GM13976 (cell line): Measurements from ENCODE around the gene GADL1.

Source experiments
- DNase-seq: peaks from one replicate; pipeline ENCODE4 v3.0.0; 2012; ENCODE audit warnings: low spot score
- in situ Hi-C: fragments of 300-500 bp; cut with MboI; formaldehyde crosslinking; loops from one replicate; pipeline ENCODE4 v1.12.0; 2022; ENCODE audit warnings: low sequenced_read_pairs, mixed read lengths, inconsistent platforms; ENCODE audit not compliant: unreplicated experiment
- TF ChIP-seq, protein P1 (sequence below): IDR thresholded peaks from 2 replicates; pipeline ENCODE4 v1.5.1; 2012; ENCODE audit warnings: borderline replicate concordance, mild to moderate bottlenecking; ENCODE audit not compliant: insufficient read depth; ENCODE audit errors: extremely low read depth, missing control alignments, control extremely low read depth

GADL1 gene

DNA sequence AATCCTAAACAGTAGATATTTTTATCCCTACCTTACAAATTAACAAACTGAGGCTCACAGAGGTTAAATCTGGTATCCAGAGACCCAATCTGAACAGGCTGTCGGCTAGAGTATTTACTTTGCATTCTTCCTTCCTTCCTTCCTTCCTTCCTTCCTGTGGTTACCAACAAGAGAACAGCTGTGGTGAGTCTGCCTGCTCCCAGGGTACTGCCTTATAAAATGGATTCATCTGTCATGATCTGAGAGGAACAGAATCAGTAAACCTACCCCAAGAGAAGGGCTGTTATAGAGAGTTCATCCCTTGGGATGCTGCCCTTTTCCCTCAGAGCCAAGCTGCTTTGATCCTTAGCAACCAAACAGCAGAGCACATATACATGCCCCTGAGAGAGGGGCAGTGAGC, 3.6 kb downstream of the GADL1 start:
- in situ Hi-C loops: no loop called here
- TF ChIP-seq, protein P1, sequence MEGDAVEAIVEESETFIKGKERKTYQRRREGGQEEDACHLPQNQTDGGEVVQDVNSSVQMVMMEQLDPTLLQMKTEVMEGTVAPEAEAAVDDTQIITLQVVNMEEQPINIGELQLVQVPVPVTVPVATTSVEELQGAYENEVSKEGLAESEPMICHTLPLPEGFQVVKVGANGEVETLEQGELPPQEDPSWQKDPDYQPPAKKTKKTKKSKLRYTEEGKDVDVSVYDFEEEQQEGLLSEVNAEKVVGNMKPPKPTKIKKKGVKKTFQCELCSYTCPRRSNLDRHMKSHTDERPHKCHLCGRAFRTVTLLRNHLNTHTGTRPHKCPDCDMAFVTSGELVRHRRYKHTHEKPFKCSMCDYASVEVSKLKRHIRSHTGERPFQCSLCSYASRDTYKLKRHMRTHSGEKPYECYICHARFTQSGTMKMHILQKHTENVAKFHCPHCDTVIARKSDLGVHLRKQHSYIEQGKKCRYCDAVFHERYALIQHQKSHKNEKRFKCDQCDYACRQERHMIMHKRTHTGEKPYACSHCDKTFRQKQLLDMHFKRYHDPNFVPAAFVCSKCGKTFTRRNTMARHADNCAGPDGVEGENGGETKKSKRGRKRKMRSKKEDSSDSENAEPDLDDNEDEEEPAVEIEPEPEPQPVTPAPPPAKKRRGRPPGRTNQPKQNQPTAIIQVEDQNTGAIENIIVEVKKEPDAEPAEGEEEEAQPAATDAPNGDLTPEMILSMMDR: no peak
- no peak for DNase-seq

DNA sequence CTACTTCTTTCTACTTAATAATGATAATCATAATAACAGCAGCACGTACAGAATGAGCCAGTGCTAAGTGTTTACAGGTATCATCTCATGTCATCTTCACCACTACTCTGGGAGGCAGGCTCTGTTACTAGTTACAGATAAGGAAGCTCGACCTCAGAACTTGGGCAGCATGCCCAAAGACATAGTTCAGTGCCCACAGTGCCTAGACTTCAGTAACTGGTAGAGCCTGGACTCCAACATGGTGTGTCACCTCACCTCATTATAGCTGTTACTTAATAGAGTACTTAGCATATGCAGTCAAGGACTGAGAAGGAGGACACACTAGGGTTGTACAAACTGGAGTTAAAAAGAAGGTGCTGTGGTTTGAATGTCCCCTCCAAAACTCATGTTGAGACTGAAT, 7.6 kb downstream of the GADL1 start:
- in situ Hi-C loops: no loop called here
- no peak for DNase-seq
- TF ChIP-seq, protein P1: no peak

DNA sequence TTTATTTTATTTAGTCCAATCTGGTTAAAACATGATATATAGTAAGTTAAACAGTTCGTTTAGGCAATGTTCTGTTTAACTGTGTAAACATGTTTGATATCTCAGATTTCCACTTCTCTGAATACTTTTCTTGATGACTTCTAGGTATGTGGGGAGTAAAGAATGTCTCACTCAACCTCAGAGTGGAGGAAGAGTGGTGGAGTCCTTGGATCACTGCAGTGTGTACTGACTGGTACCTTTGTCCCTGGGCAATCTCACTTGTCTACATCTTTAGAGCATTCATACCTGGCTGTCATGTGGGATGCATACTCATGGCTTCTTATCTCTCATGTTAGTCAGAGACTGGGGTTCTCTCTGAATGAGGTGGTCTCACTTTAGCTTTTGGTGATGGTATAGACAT, 15.6 kb downstream of the GADL1 start:
- in situ Hi-C loops: no loop called here
- TF ChIP-seq, protein P1: no peak
- no peak for DNase-seq

DNA sequence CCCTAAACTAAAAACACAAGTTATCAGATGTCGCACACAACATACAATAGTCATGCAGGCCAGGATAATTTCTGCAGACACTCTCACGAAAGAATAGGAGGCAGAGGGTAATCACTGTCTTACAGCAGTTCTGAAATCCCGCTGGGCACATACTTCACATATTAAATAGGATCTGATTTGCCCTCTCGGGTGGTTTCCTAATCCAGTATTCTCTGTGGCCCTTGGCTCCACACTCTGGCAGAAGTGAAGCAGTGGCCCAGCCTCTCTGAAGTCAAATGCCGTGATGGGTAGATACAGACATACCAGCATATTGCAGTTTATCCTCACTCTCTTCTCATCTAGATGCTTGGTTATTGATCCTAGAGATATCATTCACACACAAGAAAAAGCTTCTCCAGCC, 19.0 kb downstream of the GADL1 start:
- in situ Hi-C loops: no loop called here
- DNase-seq: no peak

DNA sequence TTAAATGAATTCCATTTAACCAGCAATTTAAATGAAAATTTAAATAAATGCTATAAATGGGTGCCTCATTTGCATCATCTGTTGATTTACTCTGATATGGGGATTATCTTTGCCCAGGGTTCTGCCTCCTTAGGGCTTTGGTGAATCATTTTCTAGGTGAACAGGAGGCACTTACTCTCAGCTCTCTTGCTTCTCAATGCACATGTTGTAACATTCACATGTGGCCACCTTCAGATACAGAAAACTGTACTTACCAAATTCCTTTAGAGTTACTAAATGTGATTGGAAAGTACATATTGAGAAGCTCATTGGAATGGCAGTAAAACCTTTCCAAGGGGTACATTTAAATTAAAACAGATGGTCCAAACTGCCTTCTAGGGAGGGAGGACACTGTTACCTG, 20.8 kb downstream of the GADL1 start:
- TF ChIP-seq, protein P1: no peak
- DNase-seq: no peak
- in situ Hi-C loops: no loop called here

More for the DNA sequence above, 19.0 kb downstream of the GADL1 start:
- TF ChIP-seq, protein P1: no peak

DNA sequence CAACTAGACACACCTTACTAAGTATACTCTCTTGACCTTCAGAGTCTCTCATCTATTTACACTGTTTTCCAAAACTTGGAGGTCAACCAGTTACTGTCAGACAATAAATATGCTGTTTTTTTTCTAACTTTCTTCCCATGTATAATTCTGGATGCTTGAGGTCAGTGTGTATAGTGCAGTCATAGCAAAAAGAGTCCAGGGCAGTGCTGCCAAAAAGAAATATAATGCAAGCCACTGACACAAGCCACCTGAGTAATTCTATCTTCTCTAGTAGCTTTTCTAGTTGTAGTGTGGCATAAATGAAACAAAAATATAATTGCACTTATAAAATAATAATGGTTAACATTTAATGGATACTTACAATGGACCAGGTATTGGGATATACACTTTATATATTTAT, 21.6 kb downstream of the GADL1 start:
- no peak for DNase-seq
- in situ Hi-C loops: no loop called here
- TF ChIP-seq, protein P1: no peak

DNA sequence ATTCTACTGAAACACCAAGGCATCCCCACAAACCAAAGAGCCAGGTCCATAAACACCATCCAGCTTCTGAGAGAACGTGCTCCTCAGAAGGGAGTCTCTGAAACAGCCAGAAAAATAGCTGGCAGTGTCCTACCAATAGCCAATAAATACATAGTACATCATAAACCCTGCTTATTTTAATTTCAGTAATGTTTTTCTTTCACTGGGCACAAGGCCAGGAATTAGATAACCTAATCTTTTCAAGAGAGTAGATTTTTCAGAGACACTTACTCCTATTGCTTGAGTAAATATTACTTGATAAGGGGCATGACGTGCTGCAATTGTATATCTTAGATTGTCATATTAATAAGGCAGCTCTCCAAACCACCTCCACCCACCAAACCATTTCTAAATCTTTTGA, 22.7 kb downstream of the GADL1 start:
- in situ Hi-C loops: no loop called here
- TF ChIP-seq, protein P1: no peak
- no peak for DNase-seq
